IMR-90 (cell line): Measurements from ENCODE around the gene ROR2. TPM values are rescaled to one million over a fixed set of nuclear protein-coding genes. Genes with fewer than 3 reads are reported as not detected.
"Not testable (repeated sequence)": the region's sequence is repeated elsewhere in the genome, so short reads cannot be mapped to it uniquely, and the experiment has no call there.

Source experiments
- ATAC-seq: fragments of 200-7000 bp; cut with Tn5 transposase; 2 replicates; pipeline ENCODE4 v1.9.1; 2020; ENCODE audit warnings: low read depth, mild to moderate bottlenecking, moderate library complexity
- BruUV-seq: library from RNA; stranded (reverse); fragments of 400-500 nt; replicated peaks from 2 replicates; lab custom pipeline; 2021; lab: Mats Ljungman, UMichigan
- CTCF ChIA-PET: fragments of 300-600 bp; formaldehyde crosslinking; extraction: SDS; loops from one replicate; lab custom pipeline; 2021; ENCODE audit warnings: antibody characterized with exemption; lab: Yijun Ruan, JAX
- POLR2A ChIA-PET: fragments of 300-600 bp; sonication (Branson Sonifier 250); formaldehyde crosslinking; loops from one replicate; lab custom pipeline; 2022; ENCODE audit warnings: antibody characterized with exemption; ENCODE audit not compliant: unreplicated experiment; lab: Charles Lee
- DNase-seq: peaks from one replicate; pipeline ENCODE4 v3.0.0; 2013
- H2AFZ ChIP-seq: replicated peaks from 2 replicates; pipeline ENCODE3; 2013; ENCODE audit warnings: low read length, mild to moderate bottlenecking; ENCODE audit not compliant: poor library complexity
- H2AK5ac ChIP-seq: 2 replicates; pipeline ENCODE4 v1.6.1; 2013; ENCODE audit warnings: low read depth, low read length, inconsistent platforms
- H2AK9ac ChIP-seq: replicated peaks from 2 replicates; pipeline ENCODE3; 2013; ENCODE audit warnings: mild to moderate bottlenecking, low read depth, low read length, moderate library complexity; ENCODE audit not compliant: poor library complexity
- H2BK120ac ChIP-seq: 2 replicates; pipeline ENCODE4 v1.6.1; 2013; ENCODE audit warnings: low read depth, low read length, inconsistent platforms
- H2BK15ac ChIP-seq: 3 replicates; pipeline ENCODE4 v1.6.1; 2013; ENCODE audit warnings: low read depth, low read length, inconsistent platforms
- H2BK20ac ChIP-seq: 2 replicates; pipeline ENCODE4 v1.6.1; 2013; ENCODE audit warnings: low read depth, mild to moderate bottlenecking, inconsistent platforms, low read length, moderate library complexity
- H2BK5ac ChIP-seq: 2 replicates; pipeline ENCODE4 v1.6.1; 2013; ENCODE audit warnings: mild to moderate bottlenecking, low read depth, low read length, inconsistent platforms; ENCODE audit not compliant: poor library complexity, severe bottlenecking
- H3K14ac ChIP-seq: replicated peaks from 2 replicates; pipeline ENCODE4 v1.6.1; 2013; ENCODE audit warnings: low read depth, low read length, inconsistent platforms
- H3K18ac ChIP-seq: 2 replicates; pipeline ENCODE4 v1.6.1; 2013; ENCODE audit warnings: low read depth, low read length, control low read depth
- H3K23ac ChIP-seq: 2 replicates; pipeline ENCODE4 v1.6.1; 2013; ENCODE audit warnings: low read depth, low read length, inconsistent platforms
- H3K27ac ChIP-seq: 2 replicates; pipeline ENCODE4 v1.5.1; 2013; ENCODE audit warnings: mild to moderate bottlenecking, control low read depth, low read length; ENCODE audit not compliant: insufficient read depth
- H3K27me3 ChIP-seq: 2 replicates; pipeline ENCODE4 v1.6.1; 2013; ENCODE audit warnings: low read length; ENCODE audit not compliant: control insufficient read depth, insufficient read depth
- H3K36me3 ChIP-seq: 2 replicates; pipeline ENCODE4 v1.6.1; 2013; ENCODE audit warnings: low read length, mixed read lengths; ENCODE audit not compliant: control insufficient read depth, insufficient read depth
- H3K4ac ChIP-seq: 2 replicates; pipeline ENCODE4 v1.6.1; 2013; ENCODE audit warnings: low read depth, low read length, inconsistent platforms
- H3K4me1 ChIP-seq: 2 replicates; pipeline ENCODE4 v1.6.1; 2013; ENCODE audit warnings: low read length, mixed read lengths; ENCODE audit not compliant: control insufficient read depth, insufficient read depth
- H3K4me2 ChIP-seq: 2 replicates; pipeline ENCODE4 v1.6.1; 2013; ENCODE audit warnings: low read depth, mild to moderate bottlenecking, control low read depth, low read length, moderate library complexity
- H3K4me3 ChIP-seq: 2 replicates; pipeline ENCODE4 v1.5.1; 2013; ENCODE audit warnings: low read depth, mild to moderate bottlenecking, control low read depth, low read length, moderate library complexity; ENCODE audit not compliant: insufficient read depth
- H3K56ac ChIP-seq: 2 replicates; pipeline ENCODE4 v1.6.1; 2013; ENCODE audit warnings: low read length, inconsistent platforms; ENCODE audit not compliant: insufficient read depth; ENCODE audit errors: extremely low read depth
- H3K79me1 ChIP-seq, 2 experiments: 2 replicates each; pipeline ENCODE4 v1.6.1; 2013; ENCODE audit warnings: low read length in 2 of 2, inconsistent platforms in 1 of 2, low read depth in 1 of 2
- H3K9ac ChIP-seq: 2 replicates; pipeline ENCODE4 v1.6.1; 2013; ENCODE audit warnings: low read depth, low read length, control low read depth
- H3K9me1 ChIP-seq: 2 replicates; pipeline ENCODE4 v1.6.1; 2013; ENCODE audit warnings: low read length, inconsistent platforms; ENCODE audit not compliant: insufficient read depth
- H3K9me3 ChIP-seq: 2 replicates; pipeline ENCODE4 v1.6.1; 2013; ENCODE audit warnings: low read length; ENCODE audit not compliant: control insufficient read depth, insufficient read depth
- H4K20me1 ChIP-seq: 2 replicates; pipeline ENCODE4 v1.6.1; 2013; ENCODE audit warnings: low read length, inconsistent platforms; ENCODE audit not compliant: insufficient read depth
- H4K5ac ChIP-seq: 2 replicates; pipeline ENCODE4 v1.6.1; 2013; ENCODE audit warnings: mild to moderate bottlenecking, low read depth, low read length, control low read depth
- H4K8ac ChIP-seq, 2 experiments: 2 replicates each; pipeline ENCODE4 v1.6.1; 2013; ENCODE audit warnings: low read depth in 2 of 2, low read length in 2 of 2, control low read depth in 1 of 2, inconsistent platforms in 1 of 2
- H4K91ac ChIP-seq: 2 replicates; pipeline ENCODE4 v1.6.1; 2013; ENCODE audit warnings: low read depth, low read length, inconsistent platforms; ENCODE audit not compliant: insufficient read depth
- WGBS, 2 experiments: methylation state at CpG; one replicate each; pipeline versions ENCODE4 v1.1.5 to v1.1.7; 2013; ENCODE audit warnings: missing lambda C conversion rate in 2 of 2; ENCODE audit not compliant: insufficient read length in 1 of 2; ENCODE audit errors: extremely low coverage in 2 of 2; 5-methylcytosine and 5-hydroxymethylcytosine counted together
- dilution Hi-C: fragments of 300-500 bp; cut with HindIII; formaldehyde crosslinking; loops from one replicate; pipeline ENCODE4 v1.14.3; 2018; ENCODE audit warnings: low sequenced_read_pairs; ENCODE audit not compliant: unreplicated experiment
- in situ Hi-C: fragments of 300-500 bp; cut with MboI; formaldehyde crosslinking; loops from 3 replicates; pipeline ENCODE4 v1.14.3; 2019; ENCODE audit warnings: low sequenced_read_pairs, inconsistent platforms, mixed read lengths
- intact Hi-C: fragments of 100-400 bp; cut with micrococcal nuclease; formaldehyde crosslinking; loops from 2 replicates; pipeline ENCODE4 v1.10.0; 2022
- polyA plus RNA-seq, 3 experiments: library from polyadenylated mRNA; depleted of rRNA; stranded (reverse); fragments of >200 nt; gene quantifications; 2 replicates each; pipeline ENCODE4 v1.2.3, GENCODE V29; 2012; ENCODE audit warnings: low replicate concordance in 1 of 3
- total RNA-seq: library from RNA; depleted of rRNA; stranded (reverse); fragments of >200 nt; gene quantifications from 2 replicates; pipeline ENCODE4 v1.2.3, GENCODE V29; 2012

ROR2 gene
- total and polyA plus RNA-seq, 2 of the 4 experiments (the other 2 are of a cell fraction), result 2.3 to 4.8 TPM

DNA sequence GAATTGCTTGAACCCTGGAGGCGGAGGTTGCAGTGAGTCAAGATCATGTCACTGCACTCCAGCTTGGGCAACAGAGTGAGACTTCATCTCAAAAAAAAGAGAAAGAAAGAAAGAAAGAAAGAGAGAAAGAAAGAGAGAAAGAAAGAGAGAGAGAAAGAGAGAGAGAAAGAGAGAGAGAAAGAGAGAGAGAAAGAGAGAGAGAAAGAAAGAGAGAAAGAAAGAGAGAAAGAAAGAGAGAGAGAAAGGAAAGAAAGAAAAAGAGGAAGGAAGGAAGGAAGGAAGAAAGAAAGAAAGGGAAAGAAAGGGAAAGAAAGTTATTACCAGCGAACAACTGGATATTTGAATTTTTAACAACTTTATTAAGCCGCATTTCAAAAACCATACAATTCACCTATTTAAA lies 327.9 kb downstream of the ROR2 start:
- dilution Hi-C loops, H3K14ac ChIP-seq, H2AFZ ChIP-seq, H3K27me3 ChIP-seq, H3K18ac ChIP-seq, H4K20me1 ChIP-seq, H4K91ac ChIP-seq, H3K4me3 ChIP-seq, H3K36me3 ChIP-seq, in situ Hi-C loops, DNase-seq, ATAC-seq, H3K4me2 ChIP-seq, H3K79me1 ChIP-seq, H3K23ac ChIP-seq, H2AK9ac ChIP-seq, BruUV-seq, H3K4ac ChIP-seq, H2BK120ac ChIP-seq, H2BK20ac ChIP-seq, H4K8ac ChIP-seq, H4K5ac ChIP-seq, H2BK5ac ChIP-seq, H3K9me3 ChIP-seq, H2AK5ac ChIP-seq, H3K56ac ChIP-seq, H3K9me1 ChIP-seq, H3K27ac ChIP-seq, CTCF ChIA-PET, H3K4me1 ChIP-seq, POLR2A ChIA-PET, H3K9ac ChIP-seq, intact Hi-C loops, H2BK15ac ChIP-seq: not testable (repeated sequence)
- 100% methylated on average over 1 of the region's 3 CpGs for WGBS, 2 experiments

DNA sequence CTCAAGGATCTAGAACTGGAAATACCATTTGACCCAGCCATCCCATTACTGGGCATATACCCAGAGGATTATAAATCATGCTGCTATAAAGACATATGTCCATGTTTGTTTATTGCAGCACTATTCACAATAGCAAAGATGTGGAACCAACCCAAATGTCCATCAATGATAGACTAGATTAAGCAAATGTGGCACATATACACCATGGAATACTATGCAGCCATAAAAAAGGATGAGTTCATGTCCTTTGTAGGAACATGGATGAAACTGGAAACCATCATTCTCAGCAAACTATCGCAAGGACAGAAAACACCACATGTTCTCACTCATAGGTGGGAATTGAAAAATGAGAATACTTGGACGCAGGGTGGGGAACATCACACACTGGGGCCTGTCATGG lies 336.0 kb downstream of the ROR2 start:
- H3K27ac ChIP-seq, BruUV-seq, H3K36me3 ChIP-seq, intact Hi-C loops, H3K4me2 ChIP-seq, H2AK9ac ChIP-seq, H2BK5ac ChIP-seq, H3K79me1 ChIP-seq, H3K9ac ChIP-seq, H3K4me3 ChIP-seq, H3K23ac ChIP-seq, H3K4ac ChIP-seq, H3K9me3 ChIP-seq, H4K8ac ChIP-seq, H2AFZ ChIP-seq, H3K14ac ChIP-seq, H3K56ac ChIP-seq, CTCF ChIA-PET, ATAC-seq, H3K18ac ChIP-seq, H3K9me1 ChIP-seq, DNase-seq, POLR2A ChIA-PET, H2BK120ac ChIP-seq, H2BK20ac ChIP-seq, in situ Hi-C loops, H2BK15ac ChIP-seq, dilution Hi-C loops, H2AK5ac ChIP-seq, H3K27me3 ChIP-seq, H4K91ac ChIP-seq, H3K4me1 ChIP-seq, H4K5ac ChIP-seq, H4K20me1 ChIP-seq: not testable (repeated sequence)
- WGBS, 2 experiments, result no CpG with 5 or more reads among the region's 2 CpGs
